ENCODE results near the gene GRIN3B. TPM values are rescaled to one million over a fixed set of nuclear protein-coding genes. Genes with fewer than 3 reads are reported as not detected.

Gene GRIN3B
- total RNA-seq, 2 donors from 2014 or later = 0.14 TPM; not detected in 1

DNA sequence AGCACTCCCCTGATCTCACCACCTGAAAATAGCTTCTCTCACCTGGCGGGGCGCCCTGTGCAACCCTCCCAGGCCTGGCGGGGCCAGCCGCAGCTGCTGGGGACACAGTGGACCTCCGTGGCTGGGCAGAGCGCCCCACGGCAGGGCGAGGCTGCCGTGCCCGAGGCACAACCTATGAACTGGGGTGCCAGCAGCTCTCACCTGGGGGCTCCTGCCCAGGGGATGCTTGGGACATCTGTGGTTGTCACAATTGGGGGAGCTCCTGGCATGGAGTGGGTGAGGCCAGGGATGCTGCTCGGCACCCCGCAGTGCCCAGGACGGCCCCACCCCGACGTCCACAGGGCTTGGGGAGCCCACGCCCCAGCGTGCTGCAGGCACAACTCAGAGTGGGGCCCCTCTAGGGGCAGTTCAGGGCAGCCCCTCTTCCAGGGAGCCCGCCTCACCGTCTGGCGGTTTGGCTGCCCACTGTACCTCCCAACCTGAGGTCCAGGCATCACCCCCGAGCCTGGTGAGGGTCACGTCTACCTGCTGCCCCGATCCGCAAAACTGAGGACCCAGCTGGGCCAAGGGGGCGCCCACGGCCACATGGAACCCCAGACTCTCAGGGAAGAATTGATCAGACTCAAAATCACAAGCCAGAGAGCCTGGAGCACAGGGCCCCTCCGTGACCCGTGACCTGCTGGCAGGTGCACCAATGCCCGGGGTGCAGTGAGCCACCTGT is 15.0 kb downstream of the GRIN3B start:
- Histone ChIP-seq H3K4me3 (no peak overlapping the region), H3K4me1 (ENCODE audit: control insufficient read depth in 1 of 2, low read depth in 2 of 2) (peaks cover 43 to 48% of the 10 kb centered on the region in 2 donors), H3K27me3 (replicated peaks; ENCODE audit: insufficient read depth) (no peaks in the 10 kb centered on the region), H3K27ac (no peak overlapping the region), H3K9me3 (no peaks in the 10 kb centered on the region), H3K36me3 (peaks cover 39% of the 10 kb centered on the region)
- TF ChIP-seq, protein P1, sequence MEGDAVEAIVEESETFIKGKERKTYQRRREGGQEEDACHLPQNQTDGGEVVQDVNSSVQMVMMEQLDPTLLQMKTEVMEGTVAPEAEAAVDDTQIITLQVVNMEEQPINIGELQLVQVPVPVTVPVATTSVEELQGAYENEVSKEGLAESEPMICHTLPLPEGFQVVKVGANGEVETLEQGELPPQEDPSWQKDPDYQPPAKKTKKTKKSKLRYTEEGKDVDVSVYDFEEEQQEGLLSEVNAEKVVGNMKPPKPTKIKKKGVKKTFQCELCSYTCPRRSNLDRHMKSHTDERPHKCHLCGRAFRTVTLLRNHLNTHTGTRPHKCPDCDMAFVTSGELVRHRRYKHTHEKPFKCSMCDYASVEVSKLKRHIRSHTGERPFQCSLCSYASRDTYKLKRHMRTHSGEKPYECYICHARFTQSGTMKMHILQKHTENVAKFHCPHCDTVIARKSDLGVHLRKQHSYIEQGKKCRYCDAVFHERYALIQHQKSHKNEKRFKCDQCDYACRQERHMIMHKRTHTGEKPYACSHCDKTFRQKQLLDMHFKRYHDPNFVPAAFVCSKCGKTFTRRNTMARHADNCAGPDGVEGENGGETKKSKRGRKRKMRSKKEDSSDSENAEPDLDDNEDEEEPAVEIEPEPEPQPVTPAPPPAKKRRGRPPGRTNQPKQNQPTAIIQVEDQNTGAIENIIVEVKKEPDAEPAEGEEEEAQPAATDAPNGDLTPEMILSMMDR (IDR thresholded peaks at IDR 0.05) = no peak
- ATAC-seq (ENCODE audit: insufficient number of reproducible peaks, low FRiP score, low read depth) (no peak), DNase-seq (ENCODE audit: low spot score) (no peak)

- Histone ChIP-seq H3K4me1 (ENCODE audit: control insufficient read depth in 1 of 2, low read depth in 2 of 2) (peaks cover 43 to 49% of the 10 kb centered on the region in 2 donors), H3K9me3 (no peaks in the 10 kb centered on the region), H3K36me3 (peaks cover 31% of the 10 kb centered on the region), H3K27me3 (replicated peaks; ENCODE audit: insufficient read depth) (no peaks in the 10 kb centered on the region), H3K4me3 (peak overlapping the region; percentile 11), H3K27ac (no peak overlapping the region)
- ATAC-seq (ENCODE audit: insufficient number of reproducible peaks, low FRiP score, low read depth) = no peak
- TF ChIP-seq, protein P1 (IDR thresholded peaks at IDR 0.05) = no peak
- DNase-seq (ENCODE audit: low spot score) = no peak
Measured at GRCh38 chr19:1015782-1016646, 15.8 kb downstream of the GRIN3B start.

DNA sequence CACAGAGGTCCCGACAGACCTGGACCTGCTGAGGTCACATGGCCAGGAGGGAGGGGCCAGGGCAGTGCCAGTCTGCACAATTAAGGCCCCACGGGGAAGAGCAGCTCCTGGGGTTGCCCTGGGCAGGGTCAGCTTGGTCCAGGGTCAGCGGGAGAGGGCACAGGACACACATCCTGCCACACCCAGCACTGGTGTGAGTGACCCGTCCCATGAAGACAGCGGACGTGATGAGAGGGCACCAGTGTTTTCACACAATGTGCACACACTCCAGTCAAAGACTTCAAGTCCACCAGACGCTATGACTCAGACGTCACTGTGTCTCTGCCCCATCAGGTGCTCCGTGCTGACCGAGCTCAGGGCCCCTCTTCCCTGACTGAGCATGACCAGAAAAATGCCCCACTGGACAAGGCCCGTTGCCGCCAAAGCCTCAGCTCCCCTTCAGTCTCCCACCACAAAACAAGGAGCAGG is 16.5 kb downstream of the GRIN3B start:
- Histone ChIP-seq H3K27ac (no peak overlapping the region), H3K4me3 (peak overlapping the region; percentile 38), H3K27me3 (replicated peaks; ENCODE audit: insufficient read depth) (no peaks in the 10 kb centered on the region), H3K36me3 (peaks cover 26% of the 10 kb centered on the region), H3K9me3 (no peaks in the 10 kb centered on the region), H3K4me1 (ENCODE audit: control insufficient read depth in 1 of 2, low read depth in 2 of 2) (peaks cover 44 to 50% of the 10 kb centered on the region in 2 donors)
- TF ChIP-seq, protein P1 (IDR thresholded peaks at IDR 0.05) = no peak
- no peak for DNase-seq (ENCODE audit: low spot score)
- ATAC-seq (ENCODE audit: insufficient number of reproducible peaks, low FRiP score, low read depth) = no peak

GRCh38 chr19:1017115-1017905 is 17.1 kb downstream of the GRIN3B start:
- TF ChIP-seq, protein P1 (IDR thresholded peaks at IDR 0.05) = no peak
- H3K27me3 ChIP-seq (replicated peaks; ENCODE audit: insufficient read depth) = no peaks in the 10 kb centered on the region
- H3K4me1 ChIP-seq (ENCODE audit: control insufficient read depth in 1 of 2, low read depth in 2 of 2) = peaks cover 48 to 57% of the 10 kb centered on the region in 2 donors
- DNase-seq (ENCODE audit: low spot score) = no peak
- H3K36me3 ChIP-seq = peaks cover 19% of the 10 kb centered on the region
- H3K27ac ChIP-seq = no peak overlapping the region
- peak overlapping the region; percentile 38 for H3K4me3 ChIP-seq
- no peaks in the 10 kb centered on the region for H3K9me3 ChIP-seq
- ATAC-seq (ENCODE audit: insufficient number of reproducible peaks, low FRiP score, low read depth) = no peak
